Hepatocyte (in vitro differentiated cells): ENCODE measurements around the gene OSTN.

Experiments
- EZH2 ChIP-seq: fragments of 200-600 bp; sonication (generic); IDR thresholded peaks from 2 replicates; pipeline ENCODE4 v1.6.1; 2016; ENCODE audit warnings: antibody characterized with exemption, mild to moderate bottlenecking, borderline replicate concordance
- EZH2phosphoT487 ChIP-seq: fragments of 200-600 bp; sonication (generic); IDR thresholded peaks from one replicate; pipeline ENCODE4 v1.6.1; 2018; ENCODE audit warnings: antibody characterized with exemption, mild to moderate bottlenecking, low read depth, moderate library complexity; ENCODE audit not compliant: unreplicated experiment, severe bottlenecking
- TF ChIP-seq, protein P1 (sequence below): fragments of 200-600 bp; sonication (generic); IDR thresholded peaks from 2 replicates; pipeline ENCODE4 v1.5.1; 2016; ENCODE audit warnings: antibody characterized with exemption, mild to moderate bottlenecking; ENCODE audit not compliant: poor library complexity

DNA sequence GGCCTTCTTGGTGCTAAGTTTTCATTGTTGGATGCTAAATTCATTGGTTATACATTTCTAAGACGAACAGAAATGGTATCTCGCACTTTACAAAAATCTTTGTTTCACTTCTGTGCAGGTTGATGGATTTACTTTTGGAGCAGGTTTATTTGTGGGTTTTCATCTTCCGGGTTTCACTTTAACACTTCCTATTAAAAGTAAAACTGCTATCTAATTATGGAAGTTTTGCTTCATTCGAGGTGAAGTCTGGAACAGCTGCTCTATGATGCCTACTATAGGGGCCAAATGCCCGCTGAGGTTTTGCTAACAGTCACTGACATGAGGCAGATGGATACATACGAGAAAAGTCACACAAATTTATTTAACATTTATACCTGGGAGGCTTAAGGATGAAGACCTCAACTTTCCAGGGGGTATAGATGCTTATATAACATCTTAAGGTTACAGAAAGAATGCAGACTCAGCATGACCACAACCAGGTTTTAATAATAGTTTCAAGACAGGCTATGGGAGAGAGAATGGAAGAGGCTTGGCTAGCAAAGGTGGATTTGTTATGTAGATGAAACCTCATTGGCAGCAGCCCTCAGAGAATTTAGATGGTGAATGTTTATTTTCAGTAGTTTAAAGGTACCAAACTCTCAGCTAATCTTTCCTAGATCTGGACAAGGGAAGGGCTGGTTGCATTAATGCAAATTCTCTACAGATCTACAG lies 54.2 kb downstream of the OSTN start:
- TF ChIP-seq, protein P1, sequence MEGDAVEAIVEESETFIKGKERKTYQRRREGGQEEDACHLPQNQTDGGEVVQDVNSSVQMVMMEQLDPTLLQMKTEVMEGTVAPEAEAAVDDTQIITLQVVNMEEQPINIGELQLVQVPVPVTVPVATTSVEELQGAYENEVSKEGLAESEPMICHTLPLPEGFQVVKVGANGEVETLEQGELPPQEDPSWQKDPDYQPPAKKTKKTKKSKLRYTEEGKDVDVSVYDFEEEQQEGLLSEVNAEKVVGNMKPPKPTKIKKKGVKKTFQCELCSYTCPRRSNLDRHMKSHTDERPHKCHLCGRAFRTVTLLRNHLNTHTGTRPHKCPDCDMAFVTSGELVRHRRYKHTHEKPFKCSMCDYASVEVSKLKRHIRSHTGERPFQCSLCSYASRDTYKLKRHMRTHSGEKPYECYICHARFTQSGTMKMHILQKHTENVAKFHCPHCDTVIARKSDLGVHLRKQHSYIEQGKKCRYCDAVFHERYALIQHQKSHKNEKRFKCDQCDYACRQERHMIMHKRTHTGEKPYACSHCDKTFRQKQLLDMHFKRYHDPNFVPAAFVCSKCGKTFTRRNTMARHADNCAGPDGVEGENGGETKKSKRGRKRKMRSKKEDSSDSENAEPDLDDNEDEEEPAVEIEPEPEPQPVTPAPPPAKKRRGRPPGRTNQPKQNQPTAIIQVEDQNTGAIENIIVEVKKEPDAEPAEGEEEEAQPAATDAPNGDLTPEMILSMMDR, result no peak
- TF ChIP-seq EZH2phosphoT487 (no peak), EZH2 (no peak)
